H1 (cell line): Measurements from ENCODE around the gene SLC6A17.

ENCODE experiments used
- CEBPB ChIP-seq: IDR thresholded peaks from 2 replicates; pipeline ENCODE4 v1.6.1; 2012; ENCODE audit warnings: low read depth, low read length
- EGR1 ChIP-seq: IDR thresholded peaks from 2 replicates; pipeline ENCODE4 v1.6.1; 2011; ENCODE audit warnings: low read depth, low read length, borderline replicate concordance
- EZH2 ChIP-seq: fragments of 200-600 bp; sonication (generic); IDR thresholded peaks from 2 replicates; pipeline ENCODE4 v1.7.1; 2012; ENCODE audit warnings: low read depth, mild to moderate bottlenecking, moderate library complexity, low read length, inconsistent platforms; ENCODE audit not compliant: severe bottlenecking
- FOSL1 ChIP-seq: IDR thresholded peaks from 2 replicates; pipeline ENCODE4 v1.6.1; 2011; ENCODE audit warnings: mild to moderate bottlenecking, low read depth, low read length, moderate library complexity; ENCODE audit not compliant: insufficient read depth
- NANOG ChIP-seq: IDR thresholded peaks from 2 replicates; pipeline ENCODE4 v1.6.1; 2011; ENCODE audit warnings: low read length, low read depth, mild to moderate bottlenecking, inconsistent platforms; ENCODE audit not compliant: insufficient read depth, poor library complexity, severe bottlenecking
- POLR2A ChIP-seq, 2 experiments: IDR thresholded peaks; 1 replicate in 1 of 2; 2 replicates in 1 of 2; pipeline ENCODE4 v1.6.1; 2011; ENCODE audit warnings: low read depth in 2 of 2, low read length in 2 of 2, mild to moderate bottlenecking in 2 of 2; ENCODE audit errors: control extremely low read depth in 1 of 2
- RAD21 ChIP-seq, 2 experiments: IDR thresholded peaks in 1 of 2; conservative IDR thresholded peaks in 1 of 2; 2 replicates each; pipeline ENCODE4 v1.6.1; 2011; ENCODE audit warnings: low read depth in 2 of 2, low read length in 2 of 2, improper control_type of control experiment in 1 of 2, inconsistent platforms in 1 of 2, mild to moderate bottlenecking in 1 of 2, moderate library complexity in 1 of 2
- TAF1 ChIP-seq: IDR thresholded peaks from 2 replicates; pipeline ENCODE4 v1.6.1; 2011; ENCODE audit warnings: mild to moderate bottlenecking, low read depth, low read length
- TAF7 ChIP-seq: optimal IDR thresholded peaks from 2 replicates; pipeline ENCODE3; 2011; ENCODE audit warnings: low read depth, mild to moderate bottlenecking, inconsistent platforms, low read length, moderate library complexity, borderline replicate concordance
- YY1 ChIP-seq: IDR thresholded peaks from 2 replicates; pipeline ENCODE4 v1.6.1; 2011; ENCODE audit warnings: low read depth, mild to moderate bottlenecking, low read length
- ZNF274 ChIP-seq: IDR thresholded peaks from 2 replicates; pipeline ENCODE4 v1.7.0; 2012; ENCODE audit warnings: low read length, borderline replicate concordance; ENCODE audit errors: extremely low read depth
- TF ChIP-seq, protein P1 (sequence below), 3 experiments: IDR thresholded peaks; 1 replicate in 2 of 3; 2 replicates in 1 of 3; pipeline versions ENCODE4 v1.5.1 to v1.6.1; 2011; ENCODE audit warnings: low read length in 3 of 3, mild to moderate bottlenecking in 3 of 3, inconsistent platforms in 2 of 3, low read depth in 1 of 3, moderate library complexity in 1 of 3; ENCODE audit not compliant: insufficient read depth in 1 of 3; ENCODE audit errors: control extremely low read depth in 1 of 3

DNA sequence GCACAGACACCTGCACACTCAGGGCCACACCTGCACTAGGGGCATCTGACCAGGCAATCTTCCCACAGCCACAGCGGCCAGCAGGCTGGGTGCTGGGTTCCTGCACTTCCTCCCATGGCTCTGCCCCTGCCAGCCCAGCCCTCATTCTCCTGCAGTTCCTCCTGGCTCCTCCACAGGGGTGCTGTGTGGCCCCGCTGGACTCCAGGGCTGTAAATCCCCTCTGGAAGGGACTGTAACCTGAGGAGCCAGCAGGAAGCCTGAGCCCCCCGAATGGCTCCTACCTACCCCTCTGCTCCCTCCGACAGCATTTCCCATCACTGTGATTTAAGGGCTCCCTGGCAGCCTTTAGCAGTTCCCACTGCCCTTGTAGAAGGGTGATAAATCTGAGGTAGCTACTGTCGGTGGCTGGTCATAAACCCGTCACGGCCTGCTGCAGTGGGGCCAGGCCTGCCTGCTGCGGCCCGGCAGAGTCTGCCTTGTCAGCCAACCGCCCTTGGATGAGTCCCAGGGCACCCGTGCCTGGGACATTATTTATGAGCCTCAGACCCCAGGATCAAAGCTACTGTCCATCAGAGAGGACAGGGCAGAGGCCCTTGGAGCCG lies 29.2 kb upstream of the SLC6A17 start:
- TF ChIP-seq, protein P1, sequence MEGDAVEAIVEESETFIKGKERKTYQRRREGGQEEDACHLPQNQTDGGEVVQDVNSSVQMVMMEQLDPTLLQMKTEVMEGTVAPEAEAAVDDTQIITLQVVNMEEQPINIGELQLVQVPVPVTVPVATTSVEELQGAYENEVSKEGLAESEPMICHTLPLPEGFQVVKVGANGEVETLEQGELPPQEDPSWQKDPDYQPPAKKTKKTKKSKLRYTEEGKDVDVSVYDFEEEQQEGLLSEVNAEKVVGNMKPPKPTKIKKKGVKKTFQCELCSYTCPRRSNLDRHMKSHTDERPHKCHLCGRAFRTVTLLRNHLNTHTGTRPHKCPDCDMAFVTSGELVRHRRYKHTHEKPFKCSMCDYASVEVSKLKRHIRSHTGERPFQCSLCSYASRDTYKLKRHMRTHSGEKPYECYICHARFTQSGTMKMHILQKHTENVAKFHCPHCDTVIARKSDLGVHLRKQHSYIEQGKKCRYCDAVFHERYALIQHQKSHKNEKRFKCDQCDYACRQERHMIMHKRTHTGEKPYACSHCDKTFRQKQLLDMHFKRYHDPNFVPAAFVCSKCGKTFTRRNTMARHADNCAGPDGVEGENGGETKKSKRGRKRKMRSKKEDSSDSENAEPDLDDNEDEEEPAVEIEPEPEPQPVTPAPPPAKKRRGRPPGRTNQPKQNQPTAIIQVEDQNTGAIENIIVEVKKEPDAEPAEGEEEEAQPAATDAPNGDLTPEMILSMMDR (IDR thresholded peaks at IDR 0.05; ENCODE audit: control extremely low read depth in 1 of 3, insufficient read depth in 1 of 3, low read depth in 1 of 3, low read length in 3 of 3) = no peak
- TF ChIP-seq POLR2A (IDR thresholded peaks at IDR 0.05; ENCODE audit: control extremely low read depth in 1 of 2, low read depth in 2 of 2, low read length in 2 of 2) (no peak), CEBPB (no peak), TAF1 (no peak), FOSL1 (no peak), TAF7 (no peak), ZNF274 (no peak), EGR1 (no peak), YY1 (no peak), EZH2 (no peak), NANOG (no peak), RAD21 (IDR thresholded peaks at IDR 0.05 in 1 of 2, conservative IDR thresholded peaks at IDR 0.05 in 1 of 2; ENCODE audit: low read depth in 2 of 2, low read length in 2 of 2) (no peak)
